ENCODE data around the gene CTNND1. TPM values are rescaled to one million over a fixed set of nuclear protein-coding genes. Genes with fewer than 3 reads are reported as not detected.

Gene CTNND1
- total RNA-seq, 1 donor from 2014 or later = 187 TPM

DNA sequence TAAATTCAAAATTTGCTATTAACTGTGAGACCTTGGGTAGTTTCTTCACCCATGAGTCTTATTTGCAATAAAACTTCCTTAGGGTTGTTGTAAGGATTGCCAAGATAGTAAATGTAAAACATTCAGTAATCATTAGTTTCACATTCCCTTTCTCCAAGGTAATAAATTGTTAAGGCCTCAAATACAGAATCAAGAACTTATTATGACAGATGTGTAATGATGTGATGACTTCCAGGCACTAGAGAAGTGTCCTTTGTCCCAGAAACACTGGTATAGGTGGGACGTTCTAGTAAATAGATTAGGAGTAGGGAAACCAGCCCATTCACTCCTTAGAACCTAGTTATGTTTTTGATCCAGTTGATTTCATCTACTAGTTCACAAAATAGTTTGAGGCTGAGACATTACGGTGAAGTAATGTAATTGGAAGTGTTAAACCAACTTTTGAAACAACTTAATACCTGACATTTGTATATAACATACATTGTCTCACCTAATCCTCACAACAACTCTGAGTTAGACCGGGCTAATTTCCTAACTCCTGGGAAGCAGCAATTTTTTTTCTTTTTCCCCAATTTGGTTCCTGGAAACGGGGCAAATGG, 25.5 kb downstream of the CTNND1 start:
- peak overlapping the region; percentile 49 for H3K4me3 Mint-ChIP-seq
- peaks cover 3% of the 10 kb centered on the region for H3K9me3 Mint-ChIP-seq
- H3K4me1 Mint-ChIP-seq (ENCODE audit: unreplicated experiment) = peaks cover 43% of the 10 kb centered on the region
- H3K36me3 Mint-ChIP-seq = peaks cover 36% of the 10 kb centered on the region
- peak overlapping the region; percentile 91 for H3K27ac Mint-ChIP-seq
- TF ChIP-seq, protein P1, sequence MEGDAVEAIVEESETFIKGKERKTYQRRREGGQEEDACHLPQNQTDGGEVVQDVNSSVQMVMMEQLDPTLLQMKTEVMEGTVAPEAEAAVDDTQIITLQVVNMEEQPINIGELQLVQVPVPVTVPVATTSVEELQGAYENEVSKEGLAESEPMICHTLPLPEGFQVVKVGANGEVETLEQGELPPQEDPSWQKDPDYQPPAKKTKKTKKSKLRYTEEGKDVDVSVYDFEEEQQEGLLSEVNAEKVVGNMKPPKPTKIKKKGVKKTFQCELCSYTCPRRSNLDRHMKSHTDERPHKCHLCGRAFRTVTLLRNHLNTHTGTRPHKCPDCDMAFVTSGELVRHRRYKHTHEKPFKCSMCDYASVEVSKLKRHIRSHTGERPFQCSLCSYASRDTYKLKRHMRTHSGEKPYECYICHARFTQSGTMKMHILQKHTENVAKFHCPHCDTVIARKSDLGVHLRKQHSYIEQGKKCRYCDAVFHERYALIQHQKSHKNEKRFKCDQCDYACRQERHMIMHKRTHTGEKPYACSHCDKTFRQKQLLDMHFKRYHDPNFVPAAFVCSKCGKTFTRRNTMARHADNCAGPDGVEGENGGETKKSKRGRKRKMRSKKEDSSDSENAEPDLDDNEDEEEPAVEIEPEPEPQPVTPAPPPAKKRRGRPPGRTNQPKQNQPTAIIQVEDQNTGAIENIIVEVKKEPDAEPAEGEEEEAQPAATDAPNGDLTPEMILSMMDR (conservative IDR thresholded peaks at IDR 0.05) = no peak
- DNase-seq (ENCODE audit: extremely low spot score, unreplicated experiment) = no peak
- no peaks in the 10 kb centered on the region for H3K27me3 Mint-ChIP-seq

DNA sequence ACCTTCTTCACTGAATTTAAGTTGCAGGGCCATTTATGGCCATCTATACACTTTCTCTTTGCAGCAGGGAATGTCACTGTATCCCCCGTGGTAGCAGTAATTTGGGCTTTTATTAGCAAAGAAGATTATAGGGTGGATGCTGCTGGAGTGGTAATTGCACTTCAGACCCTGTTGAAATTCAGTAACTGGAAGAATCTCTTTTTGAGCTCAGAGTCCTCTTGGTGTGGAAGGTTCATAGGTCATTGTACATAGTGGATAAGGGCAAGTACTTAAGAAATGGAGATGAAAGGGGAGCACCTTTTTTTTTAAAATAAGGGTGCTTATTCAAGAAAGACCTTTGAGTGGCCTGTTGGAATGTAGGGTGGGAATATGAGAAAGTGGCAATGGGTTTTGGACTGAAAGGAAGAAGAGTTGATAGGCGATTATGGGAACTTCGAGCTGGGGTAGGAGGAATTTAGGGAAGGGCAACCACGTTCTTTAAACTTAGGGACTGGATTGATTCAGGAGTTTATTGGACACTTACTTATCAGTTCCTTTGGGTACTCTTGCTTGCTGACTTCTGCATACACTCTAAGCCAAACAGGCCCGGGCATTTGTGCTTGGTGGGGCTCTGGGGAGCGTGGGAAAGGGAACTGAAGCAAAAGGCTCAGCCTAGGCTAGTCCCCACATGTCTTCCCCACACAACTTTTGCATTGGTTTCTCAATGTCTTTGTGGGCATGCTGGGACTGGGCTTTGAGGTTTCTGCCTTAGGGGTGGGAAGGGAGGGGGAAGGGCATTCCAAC, 26.5 kb downstream of the CTNND1 start:
- no peak for DNase-seq (ENCODE audit: extremely low spot score, unreplicated experiment)
- TF ChIP-seq, protein P1 (conservative IDR thresholded peaks at IDR 0.05) = no peak
- Mint-ChIP-seq H3K27me3 (no peaks in the 10 kb centered on the region), H3K4me1 (ENCODE audit: unreplicated experiment) (peaks cover 51% of the 10 kb centered on the region), H3K4me3 (peak overlapping the region; percentile 49), H3K27ac (peak overlapping the region; percentile 91), H3K9me3 (peaks cover 5% of the 10 kb centered on the region), H3K36me3 (peaks cover 37% of the 10 kb centered on the region)

DNA sequence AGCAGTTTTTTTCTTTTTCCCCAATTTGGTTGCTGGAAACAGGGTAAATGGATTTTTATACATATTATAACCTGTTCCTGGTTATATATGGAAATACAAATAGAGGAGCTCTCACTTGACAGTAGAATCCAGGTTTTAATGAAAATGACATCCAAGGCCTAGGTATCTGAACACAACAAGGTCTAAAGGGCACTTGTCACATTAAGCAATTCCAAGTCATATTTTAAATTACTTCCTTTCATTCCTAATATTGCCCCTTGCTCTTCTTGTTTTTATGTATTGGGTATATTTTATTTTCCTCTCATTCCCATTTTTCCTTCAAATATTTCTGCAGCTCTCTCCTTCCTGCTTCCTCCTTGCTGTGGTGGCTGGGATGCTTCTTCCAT, 27.1 kb downstream of the CTNND1 start:
- Mint-ChIP-seq H3K4me1 (ENCODE audit: unreplicated experiment) (peaks cover 52% of the 10 kb centered on the region), H3K27me3 (no peaks in the 10 kb centered on the region), H3K27ac (peak overlapping the region; percentile 91), H3K9me3 (peaks cover 5% of the 10 kb centered on the region), H3K4me3 (no peak overlapping the region), H3K36me3 (peaks cover 39% of the 10 kb centered on the region)
- TF ChIP-seq, protein P1 (conservative IDR thresholded peaks at IDR 0.05) = no peak
- no peak for DNase-seq (ENCODE audit: extremely low spot score, unreplicated experiment)

DNA sequence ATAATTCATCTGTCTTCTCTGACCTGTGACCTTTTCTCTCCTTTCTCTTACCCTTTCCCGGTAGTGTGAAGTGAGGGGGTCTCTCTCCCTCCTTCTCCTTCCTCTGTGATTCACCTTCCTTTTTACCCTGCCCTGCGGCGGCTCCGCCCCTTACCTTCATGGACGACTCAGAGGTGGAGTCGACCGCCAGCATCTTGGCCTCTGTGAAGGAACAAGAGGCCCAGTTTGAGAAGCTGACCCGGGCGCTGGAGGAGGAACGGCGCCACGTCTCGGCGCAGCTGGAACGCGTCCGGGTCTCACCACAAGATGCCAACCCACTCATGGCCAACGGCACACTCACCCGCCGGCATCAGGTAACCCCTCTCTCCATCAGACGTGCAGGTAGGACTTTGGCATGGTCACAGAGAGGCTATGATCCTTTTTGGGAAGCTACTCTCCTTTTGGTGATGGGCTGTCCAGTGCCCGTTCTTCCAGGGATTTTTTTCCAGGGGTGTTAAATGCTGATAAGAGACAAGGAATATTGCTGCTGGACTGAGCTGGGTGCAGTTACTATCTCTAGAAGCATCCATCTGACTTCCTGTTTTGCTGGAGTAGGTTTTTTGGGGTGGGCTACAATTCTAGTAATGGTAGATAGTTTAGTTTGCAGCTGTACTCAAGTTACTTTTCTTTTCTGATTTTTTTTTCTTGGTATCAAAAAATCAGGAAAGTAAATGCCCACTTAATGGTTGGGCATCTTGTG, 29.9 kb downstream of the CTNND1 start:
- no peak overlapping the region for H3K4me3 Mint-ChIP-seq
- H3K4me1 Mint-ChIP-seq (ENCODE audit: unreplicated experiment) = peaks cover 43% of the 10 kb centered on the region
- DNase-seq (ENCODE audit: extremely low spot score, unreplicated experiment) = no peak
- TF ChIP-seq, protein P1 (conservative IDR thresholded peaks at IDR 0.05) = no peak
- peaks cover 47% of the 10 kb centered on the region for H3K36me3 Mint-ChIP-seq
- peaks cover 5% of the 10 kb centered on the region for H3K9me3 Mint-ChIP-seq
- H3K27me3 Mint-ChIP-seq = no peaks in the 10 kb centered on the region
- H3K27ac Mint-ChIP-seq = peak overlapping the region; percentile 87

DNA sequence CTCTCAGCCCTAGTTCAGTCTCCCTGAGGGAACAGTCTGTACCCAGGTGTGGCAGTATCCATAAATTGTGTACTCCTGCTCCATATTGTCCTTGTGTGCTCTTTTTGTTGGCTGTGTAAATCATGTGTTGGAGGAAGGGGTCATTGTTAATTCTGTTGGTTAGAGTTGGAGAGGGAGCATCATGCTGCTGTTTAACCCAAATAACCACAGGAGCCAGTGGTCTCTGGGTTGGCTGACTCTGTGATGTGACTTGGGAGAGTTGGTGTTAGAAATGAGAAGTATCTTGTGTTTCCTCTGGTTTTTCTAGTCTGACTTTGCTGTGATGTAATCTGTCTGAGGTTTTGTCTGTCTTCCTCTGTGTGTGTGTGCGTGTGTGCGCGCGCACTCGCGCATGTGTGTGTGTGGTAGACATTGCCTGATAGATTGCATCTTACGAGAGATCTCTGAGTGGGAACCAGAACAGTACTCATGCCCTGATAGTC, 30.5 kb downstream of the CTNND1 start:
- Mint-ChIP-seq H3K9me3 (peaks cover 5% of the 10 kb centered on the region), H3K36me3 (peaks cover 50% of the 10 kb centered on the region), H3K4me3 (no peak overlapping the region), H3K4me1 (ENCODE audit: unreplicated experiment) (peaks cover 37% of the 10 kb centered on the region), H3K27ac (peak overlapping the region; percentile 87), H3K27me3 (no peaks in the 10 kb centered on the region)
- DNase-seq (ENCODE audit: extremely low spot score, unreplicated experiment) = no peak
- TF ChIP-seq, protein P1 (conservative IDR thresholded peaks at IDR 0.05) = no peak

Measured in type B pancreatic cell (in vitro differentiated cells).